NCI-H2081 treated with DMSO at 0.1 percent for 48 hours (cell line): ENCODE data around the gene BGN.

Experiments used
- DNase-seq: peaks from one replicate; lab custom pipeline; 2025; lab: John Stamatoyannopoulos, UW

The BGN gene

DNA sequence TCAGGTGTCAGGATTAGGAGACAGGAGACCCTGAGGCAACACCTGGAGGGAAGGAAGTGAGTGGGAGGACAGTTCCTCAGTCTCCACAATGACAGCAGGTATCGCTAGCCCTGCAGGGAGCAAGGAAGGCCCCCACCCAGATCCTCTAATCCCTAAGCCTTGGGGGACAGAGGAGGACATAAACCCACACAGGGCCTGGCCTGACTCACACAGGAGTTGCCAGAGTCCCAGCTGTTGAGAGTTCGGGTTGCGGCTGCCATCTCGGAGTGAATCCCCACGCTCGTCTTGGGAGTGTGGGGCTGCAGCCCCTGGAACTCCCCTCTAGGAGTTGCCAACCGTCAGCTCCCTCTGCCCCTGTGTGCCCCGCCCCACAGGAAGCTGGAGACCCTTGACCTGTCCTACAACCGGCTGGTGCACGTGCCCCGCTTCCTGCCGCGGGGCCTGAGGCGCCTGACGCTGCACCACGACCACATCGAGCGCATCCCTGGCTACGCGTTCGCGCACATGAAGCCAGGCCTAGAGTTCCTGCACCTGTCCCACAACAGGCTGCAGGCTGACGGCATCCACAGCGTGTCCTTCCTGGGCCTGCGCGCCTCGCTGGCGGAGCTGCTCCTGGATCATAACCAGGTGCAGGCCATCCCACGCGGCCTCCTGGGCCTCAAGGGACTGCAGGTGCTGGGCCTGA, 9.2 kb upstream of the BGN start:
- DNase-seq, result no peak

DNA sequence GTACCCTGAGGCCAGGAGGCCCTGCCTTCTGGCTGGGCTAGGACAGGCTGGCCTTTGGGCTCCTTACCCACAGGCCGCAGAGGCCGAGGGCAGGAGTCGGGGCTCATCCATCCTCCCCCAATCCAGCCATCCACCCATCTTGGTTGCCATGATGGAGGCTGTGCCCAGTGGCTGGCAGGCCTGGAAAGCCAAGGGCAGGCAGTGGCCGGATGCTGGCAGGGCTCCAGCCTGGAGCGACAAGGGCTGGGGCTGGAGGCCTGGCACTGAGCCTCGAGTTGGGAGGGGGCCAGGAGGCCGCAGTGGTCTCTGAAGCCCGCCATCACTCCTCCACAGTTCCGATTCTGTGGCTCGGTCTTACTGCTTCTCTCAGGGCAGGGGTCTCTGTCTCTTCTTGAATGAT, 8.6 kb upstream of the BGN start:
- DNase-seq, result no peak

- no peak for DNase-seq
Observed at GRCh38 chrX:153487590-153488071, 7.1 kb upstream of the BGN start.

DNA sequence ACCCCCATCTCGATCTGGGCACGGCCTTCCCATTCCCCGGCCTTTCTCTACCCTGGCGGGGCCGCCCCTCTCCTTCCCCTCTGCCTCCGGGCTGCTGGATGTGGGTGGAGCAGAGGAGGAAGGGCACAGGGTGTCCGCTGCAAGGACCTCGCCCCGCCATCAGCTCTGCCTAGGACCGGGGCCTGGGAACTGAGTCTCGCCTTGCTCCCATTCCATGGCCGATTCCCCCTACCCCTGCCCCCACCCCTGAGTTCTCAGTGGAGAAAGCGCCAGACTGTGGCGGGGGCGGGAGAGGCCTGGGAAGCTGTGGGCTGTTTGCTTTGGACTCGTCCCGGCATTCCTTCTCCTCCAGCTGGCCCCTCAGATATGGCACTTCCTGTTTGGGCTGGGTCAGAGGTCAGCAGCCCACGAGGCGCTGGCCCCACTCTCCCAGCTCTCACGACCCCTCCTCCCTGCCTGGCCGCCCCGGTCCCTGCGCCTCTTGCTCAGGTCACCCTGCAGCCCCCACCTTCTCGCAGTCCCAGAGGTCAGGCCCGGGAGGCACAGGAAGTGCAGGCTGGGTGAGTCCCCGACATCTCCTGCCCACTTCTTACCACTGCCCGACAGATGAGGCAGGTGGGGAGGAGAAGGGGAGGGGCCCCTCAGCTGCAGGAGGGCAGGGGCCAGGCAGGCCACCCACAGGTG, 6.4 kb upstream of the BGN start:
- no peak for DNase-seq

- DNase-seq, result no peak
Observed at GRCh38 chrX:153490217-153490930, 4.4 kb upstream of the BGN start.

GRCh38 chrX:153491351-153491914, 3.3 kb upstream of the BGN start:
- no peak for DNase-seq

- DNase-seq, result no peak
Observed at GRCh38 chrX:153491918-153492317, 2.9 kb upstream of the BGN start.

- no peak for DNase-seq
Observed at GRCh38 chrX:153492543-153492942, 2.2 kb upstream of the BGN start.

- DNase-seq, result no peak
Observed at GRCh38 chrX:153493085-153493484, 1.7 kb upstream of the BGN start.

DNA sequence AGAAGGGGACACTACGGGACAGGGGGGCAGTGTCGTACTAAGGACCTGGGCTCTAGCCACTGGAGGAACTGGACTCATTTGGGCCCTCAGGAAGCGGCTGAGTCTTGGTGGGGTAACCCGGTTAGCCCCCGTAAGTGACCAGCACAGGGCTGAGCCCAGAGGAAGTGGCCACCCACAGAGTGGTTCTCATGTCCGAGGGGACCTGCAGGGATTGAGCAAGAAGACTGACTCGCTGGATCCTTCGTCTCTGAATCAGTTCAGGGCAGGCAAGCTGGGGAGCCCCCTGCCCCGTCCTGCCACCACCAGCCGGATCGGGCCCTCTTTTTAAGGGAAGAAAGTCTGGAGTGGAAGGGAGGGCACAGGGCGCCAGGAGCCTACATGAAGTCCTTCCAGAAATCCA, 719 bp upstream of the BGN start:
- no peak for DNase-seq

GRCh38 chrX:153495362-153495751, 577 bp downstream of the BGN start:
- DNase-seq, result no peak

DNA sequence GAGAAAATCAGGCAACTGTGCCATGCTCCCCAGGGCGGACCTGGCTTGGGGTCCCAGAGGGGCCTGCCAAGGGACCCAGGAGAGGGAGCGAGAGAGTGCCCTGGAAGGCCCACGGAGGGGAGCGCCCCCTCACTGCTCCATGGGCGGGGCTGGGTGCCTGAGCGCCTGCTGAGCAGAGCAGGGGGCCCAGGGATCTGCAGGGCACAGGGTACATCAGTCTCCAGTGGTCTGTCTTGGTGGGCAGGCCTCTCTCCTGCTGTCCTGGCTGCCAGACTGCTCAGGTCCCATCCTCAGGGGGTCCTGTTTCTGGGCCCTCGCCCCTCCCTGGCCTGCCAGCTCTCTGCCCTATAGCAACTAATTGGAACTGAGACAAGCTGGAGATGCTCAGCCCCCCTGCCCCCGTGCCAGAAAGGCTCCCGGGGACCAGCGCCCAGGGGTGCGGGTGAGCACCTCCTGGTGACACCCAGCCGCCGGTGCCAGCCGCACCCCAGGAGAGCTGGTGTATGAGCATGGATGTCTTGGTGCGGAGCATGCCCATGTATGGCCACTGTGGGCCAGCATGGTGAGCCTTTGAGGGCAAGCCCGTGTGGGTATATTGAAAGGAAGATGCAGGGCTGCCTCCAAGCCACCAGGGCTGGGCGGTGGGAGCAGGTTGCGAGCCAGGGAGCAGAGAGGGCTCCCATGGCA, 1.3 kb downstream of the BGN start:
- no peak for DNase-seq

DNA sequence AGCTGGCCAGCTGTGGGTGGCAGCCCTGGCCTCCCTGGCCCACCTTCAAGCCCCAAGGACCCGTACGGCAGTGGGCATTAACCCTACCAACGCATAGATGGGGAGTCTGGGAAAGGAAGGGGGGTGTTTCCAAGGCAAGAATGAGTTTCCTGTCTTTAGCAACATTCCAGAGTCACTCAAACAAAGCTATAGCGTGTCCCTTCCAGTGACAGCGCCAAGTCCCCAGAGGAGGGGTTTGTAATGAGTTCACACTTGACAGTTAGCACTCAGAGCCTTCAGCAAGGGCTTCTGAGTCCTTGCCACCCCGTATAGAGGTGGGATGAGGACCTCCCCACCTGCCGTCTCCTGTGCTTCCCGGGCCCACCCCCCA, 1.8 kb downstream of the BGN start:
- DNase-seq, result no peak

GRCh38 chrX:153498453-153498852, 3.7 kb downstream of the BGN start:
- no peak for DNase-seq

DNA sequence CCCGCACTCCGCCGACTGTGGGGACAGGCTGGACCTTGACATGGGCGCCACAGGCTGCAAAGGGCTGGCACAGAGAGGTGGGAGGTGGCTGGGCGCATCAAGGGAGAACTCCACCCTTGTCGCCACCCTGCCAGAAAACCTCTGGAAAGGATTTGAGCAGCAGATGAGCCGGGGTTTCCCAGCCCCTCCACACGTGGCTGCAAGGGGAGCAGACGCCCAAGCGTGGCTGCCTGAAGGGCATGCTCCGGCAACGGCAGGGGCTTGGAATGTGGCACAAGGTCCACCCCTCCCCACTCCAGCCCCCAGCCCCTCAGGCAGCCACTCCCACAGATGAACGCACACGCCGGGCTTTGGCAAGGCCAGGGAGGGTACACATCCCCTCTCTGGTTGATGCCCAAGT, 4.6 kb downstream of the BGN start:
- DNase-seq, result no peak

- no peak for DNase-seq
Observed at GRCh38 chrX:153499876-153500275, 5.1 kb downstream of the BGN start.

GRCh38 chrX:153500676-153501280, 6.0 kb downstream of the BGN start:
- no peak for DNase-seq

GRCh38 chrX:153501530-153501929, 6.8 kb downstream of the BGN start:
- DNase-seq, result no peak

DNA sequence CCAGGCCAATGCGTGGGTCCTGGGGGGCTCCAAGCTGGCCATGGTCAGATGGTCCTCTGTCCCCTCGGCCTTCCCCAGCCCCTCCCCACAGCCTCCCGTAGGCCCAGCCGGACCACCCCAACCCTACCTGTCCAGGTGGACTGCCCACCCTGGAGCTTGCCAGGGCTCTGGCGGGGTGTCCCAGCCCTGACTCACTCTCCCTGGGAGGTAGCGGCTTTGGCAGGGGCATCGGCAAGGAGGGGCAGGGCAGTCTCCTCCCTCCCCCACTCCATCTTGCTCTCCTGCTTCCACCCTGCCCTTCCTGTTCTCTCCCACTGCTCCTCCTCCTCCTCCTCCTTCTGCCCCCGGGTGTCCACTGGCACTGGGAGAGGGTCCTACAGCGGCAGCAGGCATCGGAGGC, 7.4 kb downstream of the BGN start:
- no peak for DNase-seq

DNA sequence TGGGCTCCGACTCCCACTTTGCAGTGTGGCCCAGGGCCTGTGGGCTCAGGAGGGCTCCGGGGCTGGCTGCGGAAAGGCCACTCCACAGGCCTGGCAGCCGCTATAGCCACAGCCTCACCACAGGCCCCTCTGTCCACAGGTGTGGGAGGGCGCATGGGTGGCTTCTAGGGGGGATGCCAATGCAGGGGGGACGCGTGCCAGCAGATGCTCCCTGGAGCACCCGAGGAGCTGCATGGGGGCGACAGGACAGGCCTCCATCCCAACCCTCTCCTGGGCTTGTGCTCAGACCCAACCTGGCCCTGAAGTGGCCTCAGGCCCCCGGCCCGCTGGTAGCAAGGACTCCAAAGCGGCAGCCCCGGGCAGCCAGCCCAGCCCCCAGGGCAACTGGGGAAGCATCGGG, 8.0 kb downstream of the BGN start:
- DNase-seq, result no peak

- DNase-seq, result no peak
Observed at GRCh38 chrX:153504445-153505016, 9.8 kb downstream of the BGN start.

DNA sequence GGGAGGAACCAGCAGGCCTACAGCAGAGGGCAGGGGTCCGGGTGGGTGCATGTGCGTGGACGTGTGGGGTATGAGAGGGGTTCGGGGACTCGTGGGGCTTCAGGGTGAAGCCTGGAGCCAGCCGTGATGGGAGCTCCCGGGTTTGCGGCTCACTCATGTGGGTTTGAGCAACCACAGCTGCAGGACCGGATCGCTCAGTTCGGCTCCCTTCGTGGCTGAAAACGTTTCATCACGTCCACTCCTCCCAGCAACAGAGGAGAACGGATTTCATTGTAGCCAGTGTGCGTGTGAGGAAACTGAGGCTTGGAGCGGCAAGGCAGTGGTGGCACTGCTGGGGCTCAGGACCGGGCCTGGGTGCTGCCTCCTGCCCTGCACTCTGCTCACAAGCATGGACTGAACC, 10.6 kb downstream of the BGN start:
- no peak for DNase-seq
